22Rv1 (cell line): ENCODE measurements around the gene NPC2.

Source experiments
- CTCF ChIP-seq: fragments of 450-650 bp; IDR thresholded peaks from 2 replicates; pipeline ENCODE4 v1.5.1; 2017; ENCODE audit warnings: mild to moderate bottlenecking
- ZFX ChIP-seq: fragments of 450-650 bp; IDR thresholded peaks from 2 replicates; pipeline ENCODE4 v1.6.1; 2017; ENCODE audit warnings: antibody characterized with exemption, borderline replicate concordance

- TF ChIP-seq CTCF (no peak), ZFX (no peak)
These were observed 25.1 kb upstream of the NPC2 start for GRCh38 chr14:74518221-74518620.
